Measurements from ENCODE around the gene NELFCD.

DNA sequence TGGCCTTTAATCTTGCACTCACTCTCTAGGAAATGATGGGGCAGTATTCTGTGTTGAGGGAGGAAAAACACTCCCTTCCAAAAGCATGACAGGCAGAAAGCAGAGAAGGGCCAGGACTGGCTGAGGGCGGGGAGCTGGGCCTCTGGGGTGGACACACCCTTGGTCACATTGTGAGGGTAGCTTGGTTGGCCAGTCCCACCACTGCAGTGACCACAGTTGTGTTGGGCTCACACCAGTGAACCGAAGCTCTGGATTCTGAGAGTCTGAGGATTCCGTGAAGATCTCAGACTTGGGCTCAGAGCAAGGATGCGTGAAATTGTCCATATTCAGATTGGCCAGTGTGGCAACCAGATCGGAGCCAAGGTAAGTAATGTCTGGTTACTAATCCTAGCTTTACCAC, 38.2 kb downstream of the NELFCD start, which contains the start of gene TUBB1:
- TF ChIP-seq, protein P1, sequence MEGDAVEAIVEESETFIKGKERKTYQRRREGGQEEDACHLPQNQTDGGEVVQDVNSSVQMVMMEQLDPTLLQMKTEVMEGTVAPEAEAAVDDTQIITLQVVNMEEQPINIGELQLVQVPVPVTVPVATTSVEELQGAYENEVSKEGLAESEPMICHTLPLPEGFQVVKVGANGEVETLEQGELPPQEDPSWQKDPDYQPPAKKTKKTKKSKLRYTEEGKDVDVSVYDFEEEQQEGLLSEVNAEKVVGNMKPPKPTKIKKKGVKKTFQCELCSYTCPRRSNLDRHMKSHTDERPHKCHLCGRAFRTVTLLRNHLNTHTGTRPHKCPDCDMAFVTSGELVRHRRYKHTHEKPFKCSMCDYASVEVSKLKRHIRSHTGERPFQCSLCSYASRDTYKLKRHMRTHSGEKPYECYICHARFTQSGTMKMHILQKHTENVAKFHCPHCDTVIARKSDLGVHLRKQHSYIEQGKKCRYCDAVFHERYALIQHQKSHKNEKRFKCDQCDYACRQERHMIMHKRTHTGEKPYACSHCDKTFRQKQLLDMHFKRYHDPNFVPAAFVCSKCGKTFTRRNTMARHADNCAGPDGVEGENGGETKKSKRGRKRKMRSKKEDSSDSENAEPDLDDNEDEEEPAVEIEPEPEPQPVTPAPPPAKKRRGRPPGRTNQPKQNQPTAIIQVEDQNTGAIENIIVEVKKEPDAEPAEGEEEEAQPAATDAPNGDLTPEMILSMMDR (IDR thresholded peaks at IDR 0.05) = no peak
- TF ChIP-seq, protein P2, sequence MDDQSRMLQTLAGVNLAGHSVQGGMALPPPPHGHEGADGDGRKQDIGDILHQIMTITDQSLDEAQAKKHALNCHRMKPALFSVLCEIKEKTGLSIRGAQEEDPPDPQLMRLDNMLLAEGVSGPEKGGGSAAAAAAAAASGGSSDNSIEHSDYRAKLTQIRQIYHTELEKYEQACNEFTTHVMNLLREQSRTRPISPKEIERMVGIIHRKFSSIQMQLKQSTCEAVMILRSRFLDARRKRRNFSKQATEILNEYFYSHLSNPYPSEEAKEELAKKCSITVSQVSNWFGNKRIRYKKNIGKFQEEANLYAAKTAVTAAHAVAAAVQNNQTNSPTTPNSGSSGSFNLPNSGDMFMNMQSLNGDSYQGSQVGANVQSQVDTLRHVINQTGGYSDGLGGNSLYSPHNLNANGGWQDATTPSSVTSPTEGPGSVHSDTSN (IDR thresholded peaks at IDR 0.05) = no peak
- TF ChIP-seq, protein P3, sequence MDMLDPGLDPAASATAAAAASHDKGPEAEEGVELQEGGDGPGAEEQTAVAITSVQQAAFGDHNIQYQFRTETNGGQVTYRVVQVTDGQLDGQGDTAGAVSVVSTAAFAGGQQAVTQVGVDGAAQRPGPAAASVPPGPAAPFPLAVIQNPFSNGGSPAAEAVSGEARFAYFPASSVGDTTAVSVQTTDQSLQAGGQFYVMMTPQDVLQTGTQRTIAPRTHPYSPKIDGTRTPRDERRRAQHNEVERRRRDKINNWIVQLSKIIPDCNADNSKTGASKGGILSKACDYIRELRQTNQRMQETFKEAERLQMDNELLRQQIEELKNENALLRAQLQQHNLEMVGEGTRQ (IDR thresholded peaks at IDR 0.05; ENCODE audit: borderline replicate concordance, low read depth, low read length) = no peak
- no peak for TF ChIP-seq RAD21 (IDR thresholded peaks at IDR 0.05; ENCODE audit: low read length)
- TF ChIP-seq SMC3 (IDR thresholded peaks at IDR 0.05; ENCODE audit: low read depth, low read length) = no peak
- TF ChIP-seq, protein P4, sequence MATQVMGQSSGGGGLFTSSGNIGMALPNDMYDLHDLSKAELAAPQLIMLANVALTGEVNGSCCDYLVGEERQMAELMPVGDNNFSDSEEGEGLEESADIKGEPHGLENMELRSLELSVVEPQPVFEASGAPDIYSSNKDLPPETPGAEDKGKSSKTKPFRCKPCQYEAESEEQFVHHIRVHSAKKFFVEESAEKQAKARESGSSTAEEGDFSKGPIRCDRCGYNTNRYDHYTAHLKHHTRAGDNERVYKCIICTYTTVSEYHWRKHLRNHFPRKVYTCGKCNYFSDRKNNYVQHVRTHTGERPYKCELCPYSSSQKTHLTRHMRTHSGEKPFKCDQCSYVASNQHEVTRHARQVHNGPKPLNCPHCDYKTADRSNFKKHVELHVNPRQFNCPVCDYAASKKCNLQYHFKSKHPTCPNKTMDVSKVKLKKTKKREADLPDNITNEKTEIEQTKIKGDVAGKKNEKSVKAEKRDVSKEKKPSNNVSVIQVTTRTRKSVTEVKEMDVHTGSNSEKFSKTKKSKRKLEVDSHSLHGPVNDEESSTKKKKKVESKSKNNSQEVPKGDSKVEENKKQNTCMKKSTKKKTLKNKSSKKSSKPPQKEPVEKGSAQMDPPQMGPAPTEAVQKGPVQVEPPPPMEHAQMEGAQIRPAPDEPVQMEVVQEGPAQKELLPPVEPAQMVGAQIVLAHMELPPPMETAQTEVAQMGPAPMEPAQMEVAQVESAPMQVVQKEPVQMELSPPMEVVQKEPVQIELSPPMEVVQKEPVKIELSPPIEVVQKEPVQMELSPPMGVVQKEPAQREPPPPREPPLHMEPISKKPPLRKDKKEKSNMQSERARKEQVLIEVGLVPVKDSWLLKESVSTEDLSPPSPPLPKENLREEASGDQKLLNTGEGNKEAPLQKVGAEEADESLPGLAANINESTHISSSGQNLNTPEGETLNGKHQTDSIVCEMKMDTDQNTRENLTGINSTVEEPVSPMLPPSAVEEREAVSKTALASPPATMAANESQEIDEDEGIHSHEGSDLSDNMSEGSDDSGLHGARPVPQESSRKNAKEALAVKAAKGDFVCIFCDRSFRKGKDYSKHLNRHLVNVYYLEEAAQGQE (IDR thresholded peaks at IDR 0.05; ENCODE audit: low read depth, low read length) = no peak
- TF ChIP-seq MXI1 (IDR thresholded peaks at IDR 0.05; ENCODE audit: low read depth, low read length) = no peak
- TF ChIP-seq FOXM1 (IDR thresholded peaks at IDR 0.05; ENCODE audit: low read depth) = no peak
- no peak for TF ChIP-seq TAF1 (IDR thresholded peaks at IDR 0.05; ENCODE audit: borderline replicate concordance, low read depth, low read length)
- no peak for TF ChIP-seq RCOR1 (IDR thresholded peaks at IDR 0.05; ENCODE audit: low read length)
- no peak for TF ChIP-seq MEF2A (IDR thresholded peaks at IDR 0.05; ENCODE audit: borderline replicate concordance, low read depth)
- no peak for TF ChIP-seq POLR2AphosphoS5 (IDR thresholded peaks at IDR 0.05; ENCODE audit: low read depth, low read length)
- no peak for TF ChIP-seq EZH2phosphoT487 (IDR thresholded peaks at IDR 0.05; ENCODE audit: borderline replicate concordance, low read depth)
- TF ChIP-seq, protein P5, sequence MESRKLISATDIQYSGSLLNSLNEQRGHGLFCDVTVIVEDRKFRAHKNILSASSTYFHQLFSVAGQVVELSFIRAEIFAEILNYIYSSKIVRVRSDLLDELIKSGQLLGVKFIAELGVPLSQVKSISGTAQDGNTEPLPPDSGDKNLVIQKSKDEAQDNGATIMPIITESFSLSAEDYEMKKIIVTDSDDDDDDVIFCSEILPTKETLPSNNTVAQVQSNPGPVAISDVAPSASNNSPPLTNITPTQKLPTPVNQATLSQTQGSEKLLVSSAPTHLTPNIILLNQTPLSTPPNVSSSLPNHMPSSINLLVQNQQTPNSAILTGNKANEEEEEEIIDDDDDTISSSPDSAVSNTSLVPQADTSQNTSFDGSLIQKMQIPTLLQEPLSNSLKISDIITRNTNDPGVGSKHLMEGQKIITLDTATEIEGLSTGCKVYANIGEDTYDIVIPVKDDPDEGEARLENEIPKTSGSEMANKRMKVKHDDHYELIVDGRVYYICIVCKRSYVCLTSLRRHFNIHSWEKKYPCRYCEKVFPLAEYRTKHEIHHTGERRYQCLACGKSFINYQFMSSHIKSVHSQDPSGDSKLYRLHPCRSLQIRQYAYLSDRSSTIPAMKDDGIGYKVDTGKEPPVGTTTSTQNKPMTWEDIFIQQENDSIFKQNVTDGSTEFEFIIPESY (IDR thresholded peaks at IDR 0.05; ENCODE audit: borderline replicate concordance, low read depth) = no peak

Data from SK-N-SH (cell line).